KOPT-K1 (cell line): ENCODE measurements around the gene MYLK.

Experiments
- H3K27ac ChIP-seq: fragments of 200-600 bp; sonication (generic); 2 replicates; pipeline ENCODE4 v1.5.1; 2016; ENCODE audit warnings: antibody characterized with exemption, mild to moderate bottlenecking, low read depth, low read length; ENCODE audit not compliant: poor library complexity, severe bottlenecking
- H3K36me3 ChIP-seq: fragments of 200-600 bp; sonication (generic); 2 replicates; pipeline ENCODE4 v1.5.1; 2017; ENCODE audit warnings: antibody characterized with exemption, mild to moderate bottlenecking, low read length, moderate library complexity; ENCODE audit not compliant: insufficient read depth
- H3K9me3 ChIP-seq: fragments of 200-600 bp; sonication (generic); 2 replicates; pipeline ENCODE4 v1.5.1; 2017; ENCODE audit warnings: antibody characterized with exemption, low read length, mild to moderate bottlenecking; ENCODE audit not compliant: insufficient read depth, poor library complexity, severe bottlenecking

Gene MYLK

GRCh38 chr3:123854905-123855304 is 29.2 kb downstream of the MYLK start:
- Histone ChIP-seq H3K27ac (no peak overlapping the region), H3K36me3 (no peaks in the 10 kb centered on the region), H3K9me3 (peaks cover 3% of the 10 kb centered on the region)

- Histone ChIP-seq H3K9me3 (peaks cover 10% of the 10 kb centered on the region), H3K36me3 (no peaks in the 10 kb centered on the region), H3K27ac (no peak overlapping the region)
Observed at GRCh38 chr3:123853686-123854372, 30.3 kb downstream of the MYLK start.

GRCh38 chr3:123847209-123847608 is 36.9 kb downstream of the MYLK start:
- Histone ChIP-seq H3K36me3 (no peaks in the 10 kb centered on the region), H3K9me3 (peaks cover 18% of the 10 kb centered on the region), H3K27ac (no peak overlapping the region)

- H3K36me3 ChIP-seq, result no peaks in the 10 kb centered on the region
- H3K9me3 ChIP-seq, result peaks cover 10% of the 10 kb centered on the region
- H3K27ac ChIP-seq, result no peak overlapping the region
Observed at GRCh38 chr3:123843668-123844067, 40.5 kb downstream of the MYLK start.

GRCh38 chr3:123842711-123843110 is 41.4 kb downstream of the MYLK start:
- H3K9me3 ChIP-seq, result peaks cover 10% of the 10 kb centered on the region
- H3K36me3 ChIP-seq, result no peaks in the 10 kb centered on the region
- H3K27ac ChIP-seq, result no peak overlapping the region

GRCh38 chr3:123841476-123842238 is 42.5 kb downstream of the MYLK start:
- H3K36me3 ChIP-seq, result no peaks in the 10 kb centered on the region
- H3K9me3 ChIP-seq, result peaks cover 5% of the 10 kb centered on the region
- no peak overlapping the region for H3K27ac ChIP-seq

GRCh38 chr3:123840961-123841360 is 43.2 kb downstream of the MYLK start:
- Histone ChIP-seq H3K36me3 (no peaks in the 10 kb centered on the region), H3K9me3 (peaks cover 5% of the 10 kb centered on the region), H3K27ac (no peak overlapping the region)

GRCh38 chr3:123837858-123838257 is 46.3 kb downstream of the MYLK start:
- Histone ChIP-seq H3K36me3 (no peaks in the 10 kb centered on the region), H3K9me3 (no peaks in the 10 kb centered on the region), H3K27ac (no peak overlapping the region)

- H3K9me3 ChIP-seq, result no peaks in the 10 kb centered on the region
- H3K27ac ChIP-seq, result no peak overlapping the region
Observed at GRCh38 chr3:123834631-123835030, 49.5 kb downstream of the MYLK start.

GRCh38 chr3:123833398-123833785 is 50.7 kb downstream of the MYLK start:
- Histone ChIP-seq H3K36me3 (no peaks in the 10 kb centered on the region), H3K9me3 (no peaks in the 10 kb centered on the region), H3K27ac (no peak overlapping the region)

More at GRCh38 chr3:123834631-123835030, 49.5 kb downstream of the MYLK start:
- no peaks in the 10 kb centered on the region for H3K36me3 ChIP-seq

GRCh38 chr3:123832692-123833397 is 51.3 kb downstream of the MYLK start:
- Histone ChIP-seq H3K27ac (no peak overlapping the region), H3K9me3 (no peaks in the 10 kb centered on the region), H3K36me3 (no peaks in the 10 kb centered on the region)

GRCh38 chr3:123831420-123831819 is 52.7 kb downstream of the MYLK start:
- H3K27ac ChIP-seq, result no peak overlapping the region

GRCh38 chr3:123821920-123822319 is 62.2 kb downstream of the MYLK start:
- no peaks in the 10 kb centered on the region for H3K36me3 ChIP-seq
- no peak overlapping the region for H3K27ac ChIP-seq
- peaks cover 8% of the 10 kb centered on the region for H3K9me3 ChIP-seq

More at GRCh38 chr3:123831420-123831819, 52.7 kb downstream of the MYLK start:
- H3K36me3 ChIP-seq, result no peaks in the 10 kb centered on the region
- peaks cover 12% of the 10 kb centered on the region for H3K9me3 ChIP-seq

GRCh38 chr3:123819949-123820348 is 64.2 kb downstream of the MYLK start:
- Histone ChIP-seq H3K9me3 (no peaks in the 10 kb centered on the region), H3K36me3 (no peaks in the 10 kb centered on the region), H3K27ac (no peak overlapping the region)

- H3K27ac ChIP-seq, result no peak overlapping the region
Observed at GRCh38 chr3:123818921-123819429, 65.2 kb downstream of the MYLK start.

More at GRCh38 chr3:123818921-123819429, 65.2 kb downstream of the MYLK start:
- H3K36me3 ChIP-seq, result no peaks in the 10 kb centered on the region
- H3K9me3 ChIP-seq, result no peaks in the 10 kb centered on the region
